Stimulated activated naive CD8-positive, alpha-beta T cell treated with anti-CD3 and anti-CD28 coated beads, Interleukin-15, amount 100 ng/mL, for 72 hours (primary cell): Measurements from ENCODE around the gene KDM4C.
A peak's percentile ranks its signal among the peaks of the same experiment; 100 is the strongest.
"Not testable (repeated sequence)": the region's sequence is repeated elsewhere in the genome, so short reads cannot be mapped to it uniquely, and the experiment has no call there.

ENCODE experiments used
- ATAC-seq: fragments of 150-1000 bp; cut with Tn5 transposase; 2 replicates; pipeline ENCODE4 v1.10.0; 2021; ENCODE audit warnings: mild to moderate bottlenecking, moderate library complexity
- DNase-seq, 2 donors: peaks; one replicate each; pipeline ENCODE4 v3.0.0; 2021 to 2022
- H3K27ac Mint-ChIP-seq, 2 donors: one replicate each; pipeline ENCODE4 v1.8.0; 2022; ENCODE audit warnings: mild to moderate bottlenecking in 2 of 2, mixed read lengths in 2 of 2, moderate library complexity in 2 of 2
- H3K27me3 Mint-ChIP-seq: one replicate; pipeline ENCODE4 v1.8.0; 2022; ENCODE audit warnings: mixed read lengths
- H3K4me1 Mint-ChIP-seq: one replicate; pipeline ENCODE4 v1.8.0; 2022; ENCODE audit warnings: mild to moderate bottlenecking, mixed read lengths
- H3K4me3 Mint-ChIP-seq, 2 donors: one replicate each; pipeline ENCODE4 v1.8.0; 2022; ENCODE audit warnings: mild to moderate bottlenecking in 2 of 2, mixed read lengths in 2 of 2, moderate library complexity in 1 of 2
- H3K9me3 Mint-ChIP-seq, 2 donors: one replicate each; pipeline ENCODE4 v1.8.0; 2022; ENCODE audit warnings: mixed read lengths in 2 of 2

Gene KDM4C

GRCh38 chr9:6757132-6757455 lies 679 bp upstream of the KDM4C start:
- peaks cover 37% of the 10 kb centered on the region for H3K4me1 Mint-ChIP-seq
- DNase-seq (peak in 1 of 2 donors; percentile 76), ATAC-seq (peak; percentile 78)
- peak overlapping the region; percentile 91 to 97 for H3K4me3 Mint-ChIP-seq
- H3K27me3 Mint-ChIP-seq = no peaks in the 10 kb centered on the region
- peak overlapping the region; percentile 100 for H3K27ac Mint-ChIP-seq
- H3K9me3 Mint-ChIP-seq = no peaks in the 10 kb centered on the region

- Mint-ChIP-seq H3K4me3 (peak overlapping the region; percentile 91 to 97), H3K27me3 (no peaks in the 10 kb centered on the region), H3K27ac (peak overlapping the region; percentile 92 to 93), H3K4me1 (peaks cover 41% of the 10 kb centered on the region), H3K9me3 (peaks cover 3 to 4% of the 10 kb centered on the region in 2 donors)
- no peak for DNase-seq
- peak; percentile 26 for ATAC-seq
Measured at GRCh38 chr9:6758248-6758497, 400 bp downstream of the KDM4C start.

GRCh38 chr9:6758498-6759184 lies 868 bp downstream of the KDM4C start:
- ATAC-seq (peak; percentile 48), DNase-seq (peak; percentile 59 to 64)
- Mint-ChIP-seq H3K27me3 (no peaks in the 10 kb centered on the region), H3K4me3 (peak overlapping the region; percentile 91 to 97), H3K27ac (peak overlapping the region; percentile 92 to 93), H3K4me1 (peaks cover 46% of the 10 kb centered on the region), H3K9me3 (peaks cover 7 to 9% of the 10 kb centered on the region in 2 donors)

GRCh38 chr9:6759185-6759977 lies 1.6 kb downstream of the KDM4C start:
- ATAC-seq (peak; percentile 31), DNase-seq (no peak)
- Mint-ChIP-seq H3K4me1 (peaks cover 53% of the 10 kb centered on the region), H3K27ac (peak overlapping the region; percentile 25 to 93), H3K27me3 (no peaks in the 10 kb centered on the region), H3K9me3 (peaks cover 7 to 9% of the 10 kb centered on the region in 2 donors), H3K4me3 (peak overlapping the region; percentile 91 to 97)

- Mint-ChIP-seq H3K9me3 (peaks cover 7 to 9% of the 10 kb centered on the region in 2 donors), H3K27ac (no peak overlapping the region)
- no peak for DNase-seq
Measured at GRCh38 chr9:6761306-6761705, 3.5 kb downstream of the KDM4C start.

GRCh38 chr9:6763244-6763643 lies 5.5 kb downstream of the KDM4C start:
- DNase-seq = no peak
- no peaks in the 10 kb centered on the region for H3K27me3 Mint-ChIP-seq
- no peak for ATAC-seq
- peak overlapping the region in 1 of 2 donors; percentile 3 for H3K27ac Mint-ChIP-seq
- peaks cover 68% of the 10 kb centered on the region for H3K4me1 Mint-ChIP-seq
- H3K9me3 Mint-ChIP-seq = peaks cover 7 to 9% of the 10 kb centered on the region in 2 donors
- H3K4me3 Mint-ChIP-seq = peak overlapping the region; percentile 6 to 34

More at GRCh38 chr9:6761306-6761705, 3.5 kb downstream of the KDM4C start:
- no peak for ATAC-seq
- no peak overlapping the region for H3K4me3 Mint-ChIP-seq
- H3K27me3 Mint-ChIP-seq = no peaks in the 10 kb centered on the region
- H3K4me1 Mint-ChIP-seq = peaks cover 66% of the 10 kb centered on the region

- H3K27ac Mint-ChIP-seq = no peak overlapping the region
- H3K9me3 Mint-ChIP-seq = peaks cover 7 to 9% of the 10 kb centered on the region in 2 donors
- DNase-seq = no peak
- no peak for ATAC-seq
- peak overlapping the region in 1 of 2 donors; percentile 34 for H3K4me3 Mint-ChIP-seq
- H3K4me1 Mint-ChIP-seq = peaks cover 75% of the 10 kb centered on the region
- no peaks in the 10 kb centered on the region for H3K27me3 Mint-ChIP-seq
Measured at GRCh38 chr9:6764011-6764410, 6.2 kb downstream of the KDM4C start.

- H3K4me1 Mint-ChIP-seq = peaks cover 76% of the 10 kb centered on the region
- peak overlapping the region in 1 of 2 donors; percentile 5 for H3K4me3 Mint-ChIP-seq
- DNase-seq = no peak
- H3K27ac Mint-ChIP-seq = no peak overlapping the region
- no peaks in the 10 kb centered on the region for H3K27me3 Mint-ChIP-seq
- H3K9me3 Mint-ChIP-seq = peaks cover 7 to 9% of the 10 kb centered on the region in 2 donors
- ATAC-seq = no peak
Measured at GRCh38 chr9:6764523-6764922, 6.8 kb downstream of the KDM4C start.

GRCh38 chr9:6764950-6765349 lies 7.2 kb downstream of the KDM4C start:
- no peaks in the 10 kb centered on the region for H3K27me3 Mint-ChIP-seq
- peaks cover 7 to 9% of the 10 kb centered on the region in 2 donors for H3K9me3 Mint-ChIP-seq
- no peak for ATAC-seq
- H3K27ac Mint-ChIP-seq = peak overlapping the region in 1 of 2 donors; percentile 20
- peak overlapping the region in 1 of 2 donors; percentile 5 for H3K4me3 Mint-ChIP-seq
- peaks cover 72% of the 10 kb centered on the region for H3K4me1 Mint-ChIP-seq
- DNase-seq = no peak

GRCh38 chr9:6765396-6765795 lies 7.6 kb downstream of the KDM4C start:
- no peak for ATAC-seq
- no peak for DNase-seq
- H3K4me1 Mint-ChIP-seq = peaks cover 67% of the 10 kb centered on the region
- no peak overlapping the region for H3K4me3 Mint-ChIP-seq
- H3K27me3 Mint-ChIP-seq = no peaks in the 10 kb centered on the region
- peak overlapping the region in 1 of 2 donors; percentile 20 for H3K27ac Mint-ChIP-seq
- peaks cover 7 to 9% of the 10 kb centered on the region in 2 donors for H3K9me3 Mint-ChIP-seq

GRCh38 chr9:6766606-6767005 lies 8.8 kb downstream of the KDM4C start:
- ATAC-seq (no peak), DNase-seq (no peak)
- peaks cover 7 to 9% of the 10 kb centered on the region in 2 donors for H3K9me3 Mint-ChIP-seq
- H3K27me3 Mint-ChIP-seq = no peaks in the 10 kb centered on the region
- no peak overlapping the region for H3K27ac Mint-ChIP-seq
- peaks cover 56% of the 10 kb centered on the region for H3K4me1 Mint-ChIP-seq
- no peak overlapping the region for H3K4me3 Mint-ChIP-seq

GRCh38 chr9:6768587-6768986 lies 10.8 kb downstream of the KDM4C start:
- not testable (repeated sequence) for H3K9me3 Mint-ChIP-seq, H3K27ac Mint-ChIP-seq, H3K4me3 Mint-ChIP-seq, DNase-seq, ATAC-seq, H3K27me3 Mint-ChIP-seq
- H3K4me1 Mint-ChIP-seq = peaks cover 44% of the 10 kb centered on the region

GRCh38 chr9:6771722-6772121 lies 13.9 kb downstream of the KDM4C start:
- ATAC-seq (no peak), DNase-seq (no peak)
- no peaks in the 10 kb centered on the region for H3K9me3 Mint-ChIP-seq
- no peak overlapping the region for H3K27ac Mint-ChIP-seq
- no peaks in the 10 kb centered on the region for H3K27me3 Mint-ChIP-seq
- no peak overlapping the region for H3K4me3 Mint-ChIP-seq
- H3K4me1 Mint-ChIP-seq = peaks cover 20% of the 10 kb centered on the region

- no peak for ATAC-seq
- Mint-ChIP-seq H3K9me3 (no peaks in the 10 kb centered on the region), H3K27me3 (no peaks in the 10 kb centered on the region), H3K4me1 (peaks cover 47% of the 10 kb centered on the region), H3K4me3 (peak overlapping the region; percentile 25 to 46), H3K27ac (no peak overlapping the region)
- no peak for DNase-seq
Measured at GRCh38 chr9:6777213-6777902, 19.6 kb downstream of the KDM4C start.

- no peaks in the 10 kb centered on the region for H3K27me3 Mint-ChIP-seq
- no peak overlapping the region for H3K4me3 Mint-ChIP-seq
- no peaks in the 10 kb centered on the region for H3K9me3 Mint-ChIP-seq
- peaks cover 69% of the 10 kb centered on the region for H3K4me1 Mint-ChIP-seq
- DNase-seq = no peak
- ATAC-seq = no peak
- no peak overlapping the region for H3K27ac Mint-ChIP-seq
Measured at GRCh38 chr9:6779417-6780241, 21.9 kb downstream of the KDM4C start.
